ENCODE measurements around the gene ALG9.
"Not testable (repeated sequence)": the region's sequence is repeated elsewhere in the genome, so short reads cannot be mapped to it uniquely, and the experiment has no call there.

Gene ALG9, protein sequence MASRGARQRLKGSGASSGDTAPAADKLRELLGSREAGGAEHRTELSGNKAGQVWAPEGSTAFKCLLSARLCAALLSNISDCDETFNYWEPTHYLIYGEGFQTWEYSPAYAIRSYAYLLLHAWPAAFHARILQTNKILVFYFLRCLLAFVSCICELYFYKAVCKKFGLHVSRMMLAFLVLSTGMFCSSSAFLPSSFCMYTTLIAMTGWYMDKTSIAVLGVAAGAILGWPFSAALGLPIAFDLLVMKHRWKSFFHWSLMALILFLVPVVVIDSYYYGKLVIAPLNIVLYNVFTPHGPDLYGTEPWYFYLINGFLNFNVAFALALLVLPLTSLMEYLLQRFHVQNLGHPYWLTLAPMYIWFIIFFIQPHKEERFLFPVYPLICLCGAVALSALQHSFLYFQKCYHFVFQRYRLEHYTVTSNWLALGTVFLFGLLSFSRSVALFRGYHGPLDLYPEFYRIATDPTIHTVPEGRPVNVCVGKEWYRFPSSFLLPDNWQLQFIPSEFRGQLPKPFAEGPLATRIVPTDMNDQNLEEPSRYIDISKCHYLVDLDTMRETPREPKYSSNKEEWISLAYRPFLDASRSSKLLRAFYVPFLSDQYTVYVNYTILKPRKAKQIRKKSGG

GRCh38 chr11:111870886-111871692 lies at the start of gene ALG9:
Gene ALG9, minus strand, starts transcription at chr11:111871581. Its CDS starts 99 bp downstream, at chr11:111871482.
- peak; percentile 78 to 93 (median 84) for DNase-seq (ENCODE audit: low read depth in 3 of 3)

DNA sequence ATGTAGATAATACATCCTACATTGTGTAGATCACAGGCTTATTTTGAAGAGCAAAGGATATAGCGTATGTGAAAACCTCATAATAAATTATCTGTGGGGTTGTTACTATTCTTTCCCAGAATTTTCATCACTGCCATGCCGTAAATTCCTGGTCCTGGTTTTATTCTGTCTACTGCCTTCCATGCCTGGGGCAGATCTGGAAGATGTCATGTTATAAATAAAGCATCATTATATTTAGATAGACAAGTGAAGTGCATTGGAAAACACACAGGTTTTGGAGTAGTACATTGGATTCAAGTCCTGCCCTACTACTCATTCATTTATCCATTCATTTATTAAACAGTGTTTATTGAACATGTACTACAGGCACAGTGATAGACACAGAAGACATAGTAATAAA lies 49.5 kb upstream of the ALG9 start:
- no peak for DNase-seq (ENCODE audit: low read depth in 3 of 3)

DNA sequence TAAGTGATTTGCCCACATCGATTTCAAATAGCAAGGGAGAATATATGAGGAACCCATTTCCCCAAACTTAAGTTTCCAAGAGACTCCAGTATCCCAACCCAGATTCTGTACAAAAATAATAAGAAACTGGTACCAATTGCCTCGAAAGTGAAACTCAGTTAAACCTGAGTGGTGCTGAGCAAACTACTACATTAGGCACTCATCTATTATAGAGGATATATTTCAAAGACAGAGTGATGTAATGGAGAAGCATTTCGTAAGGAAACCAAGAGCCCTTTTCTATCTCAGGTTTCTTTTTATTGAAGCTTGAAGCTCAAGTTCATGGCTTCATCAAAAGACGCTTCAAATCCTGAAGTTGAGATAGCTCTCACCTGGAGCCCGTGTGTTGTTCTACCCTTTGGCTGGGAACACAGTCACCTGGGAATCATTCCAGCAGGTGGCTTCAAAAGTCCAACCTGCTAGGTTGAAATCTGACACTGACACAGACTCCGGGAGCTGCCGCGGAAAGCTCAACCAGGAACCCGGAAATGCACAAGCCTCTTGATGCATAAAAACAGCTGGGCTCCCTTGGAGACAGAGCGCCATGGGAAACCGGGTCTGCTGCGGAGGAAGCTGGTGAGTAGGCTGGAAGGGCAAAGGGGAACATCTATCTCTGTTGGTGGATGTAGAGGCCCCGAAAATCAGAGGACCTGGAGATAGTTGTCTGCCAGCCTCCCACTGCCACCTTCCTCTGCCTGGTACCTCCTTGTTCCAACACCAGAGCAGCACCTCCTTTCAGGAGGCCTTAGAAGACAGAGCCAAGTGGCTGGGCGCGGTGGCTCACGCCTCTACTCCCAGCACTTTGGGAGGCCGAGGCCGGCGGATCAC lies 47.2 kb upstream of the ALG9 start, which contains the start of gene C11orf52:
C11orf52 (plus strand) TSS at position 524 of the 867 bp plus-strand sequence; CDS start at position 584, 60 bp downstream.
- DNase-seq (ENCODE audit: low read depth in 3 of 3), result no peak

DNA sequence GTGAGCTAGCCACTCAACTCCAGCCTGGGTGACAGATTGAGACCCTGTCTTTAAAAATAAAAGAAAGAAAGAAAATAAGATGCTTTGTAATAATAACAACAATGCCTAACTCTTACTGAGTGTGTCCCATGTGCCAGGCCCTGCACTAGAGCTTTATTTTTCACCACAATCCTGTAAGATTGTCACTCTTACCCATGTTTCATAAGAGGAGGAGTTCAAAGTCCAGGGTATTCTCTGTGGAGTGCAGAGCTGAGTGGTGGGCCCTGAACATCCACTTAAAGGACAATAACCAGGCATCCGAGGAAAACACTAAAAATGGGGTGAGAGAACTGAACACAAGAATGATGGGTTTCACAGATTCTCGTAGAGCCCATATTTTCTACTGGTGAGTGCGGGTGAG lies 46.4 kb upstream of the ALG9 start:
- DNase-seq (ENCODE audit: low read depth in 3 of 3), result no peak

DNA sequence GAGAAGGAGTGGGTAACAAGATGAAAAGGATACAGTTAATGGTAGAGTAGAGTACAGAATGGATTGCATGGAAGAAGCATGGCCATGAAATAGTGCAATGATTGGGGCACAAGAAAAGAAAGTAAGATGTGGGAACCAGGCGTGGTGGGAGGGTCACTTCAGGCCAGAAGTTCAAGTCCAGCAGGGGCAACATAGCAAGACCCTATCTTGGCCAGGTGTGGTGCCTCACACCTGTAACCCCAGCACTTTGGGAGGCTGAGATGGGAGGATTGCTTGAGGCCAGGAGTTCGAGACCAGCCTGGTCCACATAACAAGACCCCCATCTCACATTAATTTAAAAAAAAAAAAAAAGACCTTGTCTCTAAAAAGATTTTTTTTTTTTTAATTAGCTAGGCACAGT lies 45.9 kb upstream of the ALG9 start:
- DNase-seq (ENCODE audit: low read depth in 3 of 3), result no peak

GRCh38 chr11:111916768-111917167 lies 45.4 kb upstream of the ALG9 start:
- no peak for DNase-seq (ENCODE audit: low read depth in 3 of 3)

- DNase-seq (ENCODE audit: low read depth in 3 of 3), result no peak
Measured at GRCh38 chr11:111913997-111914396, 42.6 kb upstream of the ALG9 start.

DNA sequence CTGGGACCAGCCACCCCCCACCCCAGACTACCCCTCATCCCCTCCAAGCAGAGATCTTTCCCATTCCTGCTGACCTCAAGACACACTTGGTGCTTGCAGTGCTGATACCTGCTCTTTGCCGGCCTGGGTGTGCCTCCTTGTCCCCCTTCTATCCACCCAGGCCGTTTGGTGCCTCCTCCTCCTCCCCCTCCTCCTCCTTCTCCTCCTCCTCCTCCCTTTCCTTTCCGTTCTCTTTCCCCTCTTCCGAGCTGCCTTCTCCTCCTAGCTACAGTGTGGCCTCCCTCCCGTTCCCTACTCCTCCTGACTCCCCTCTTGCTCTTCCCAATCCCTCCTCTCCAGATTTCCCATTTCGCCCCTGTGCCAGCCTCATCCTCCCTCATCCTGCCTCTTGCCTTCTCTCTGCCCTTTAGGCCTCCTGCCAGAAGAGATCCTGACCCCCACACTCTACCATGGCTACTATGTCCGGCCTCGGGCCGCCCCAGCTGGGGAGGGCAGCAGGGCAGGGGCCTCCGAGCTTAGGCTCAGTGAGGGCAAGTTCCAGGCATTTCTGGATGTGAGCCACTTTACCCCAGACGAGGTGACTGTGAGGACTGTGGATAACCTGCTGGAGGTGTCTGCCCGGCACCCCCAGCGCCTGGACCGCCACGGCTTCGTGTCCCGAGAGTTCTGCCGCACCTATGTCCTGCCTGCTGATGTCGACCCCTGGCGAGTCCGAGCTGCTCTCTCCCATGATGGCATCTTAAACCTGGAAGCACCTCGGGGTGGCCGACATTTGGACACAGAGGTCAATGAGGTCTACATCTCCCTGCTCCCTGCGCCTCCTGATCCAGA lies 41.9 kb upstream of the ALG9 start:
- DNase-seq (ENCODE audit: low read depth in 3 of 3), result no peak

DNA sequence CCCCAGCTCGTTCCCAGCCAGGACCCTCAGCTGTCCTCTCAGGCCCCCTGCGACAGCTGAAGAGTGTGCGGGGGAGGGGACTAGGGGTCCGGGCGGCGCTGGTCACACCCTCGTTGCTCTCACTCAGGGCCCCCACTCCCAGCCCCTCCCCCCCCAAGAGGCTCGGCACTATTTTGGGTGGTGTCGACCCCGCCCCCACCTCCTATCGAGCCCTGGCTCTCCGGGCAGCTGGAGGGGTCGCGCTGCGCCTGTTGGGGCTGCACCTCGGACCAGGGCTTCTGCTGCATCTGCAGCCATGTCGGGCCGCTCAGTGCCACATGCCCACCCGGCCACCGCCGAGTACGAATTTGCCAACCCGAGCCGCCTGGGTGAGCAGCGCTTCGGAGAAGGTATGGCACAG lies 41.2 kb upstream of the ALG9 start, which contains the start of gene HSPB2:
HSPB2 (plus strand) TSS at position 200 of the 400 bp plus-strand sequence; CDS start at position 296, 96 bp downstream.
- DNase-seq (ENCODE audit: low read depth in 3 of 3), result no peak

DNA sequence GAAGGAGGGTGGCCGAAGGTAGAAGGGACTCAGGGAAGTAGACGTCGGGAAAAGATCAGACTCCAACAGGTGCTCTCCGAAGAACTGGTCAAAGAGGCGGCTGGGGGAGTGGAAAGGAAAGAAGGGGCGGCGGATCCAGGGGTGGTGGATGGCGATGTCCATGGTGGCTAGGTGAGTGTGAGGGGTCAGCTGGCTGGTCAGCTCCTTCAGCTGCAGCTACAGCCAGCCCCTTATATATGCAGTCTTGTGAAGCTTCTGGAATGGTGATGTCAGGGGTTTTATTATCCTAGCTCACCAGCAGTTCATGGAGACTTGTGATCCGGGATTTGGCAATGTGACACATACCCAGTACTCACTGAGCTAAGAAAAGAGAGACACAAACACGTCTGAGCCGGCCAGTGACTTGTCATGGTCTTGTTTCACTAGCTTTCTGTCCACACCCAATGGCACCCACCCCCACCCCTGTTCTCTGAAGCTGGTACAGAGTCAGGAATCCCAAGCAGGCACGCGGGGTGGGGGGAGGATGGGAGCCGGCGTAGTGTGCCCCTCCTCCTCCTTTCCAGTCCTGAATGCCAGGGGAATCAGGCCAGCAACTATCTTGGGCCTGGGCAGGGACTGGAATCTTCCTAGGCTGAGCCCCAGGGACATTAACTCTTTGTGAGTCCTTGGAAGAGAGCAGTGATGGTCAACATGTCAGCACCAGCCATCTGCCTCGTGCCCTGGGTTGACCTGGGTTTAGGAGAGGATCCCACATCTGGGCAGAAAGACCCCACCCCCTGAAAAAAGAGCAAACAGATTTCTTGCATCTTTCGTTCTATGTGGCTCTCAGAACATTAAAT lies 40.4 kb upstream of the ALG9 start, which contains the start of gene CRYAB:
CRYAB (minus strand) TSS at position 208 of the 839 bp plus-strand sequence; CDS start at position 162, 46 bp downstream.
- DNase-seq (ENCODE audit: low read depth in 3 of 3), result no peak

DNA sequence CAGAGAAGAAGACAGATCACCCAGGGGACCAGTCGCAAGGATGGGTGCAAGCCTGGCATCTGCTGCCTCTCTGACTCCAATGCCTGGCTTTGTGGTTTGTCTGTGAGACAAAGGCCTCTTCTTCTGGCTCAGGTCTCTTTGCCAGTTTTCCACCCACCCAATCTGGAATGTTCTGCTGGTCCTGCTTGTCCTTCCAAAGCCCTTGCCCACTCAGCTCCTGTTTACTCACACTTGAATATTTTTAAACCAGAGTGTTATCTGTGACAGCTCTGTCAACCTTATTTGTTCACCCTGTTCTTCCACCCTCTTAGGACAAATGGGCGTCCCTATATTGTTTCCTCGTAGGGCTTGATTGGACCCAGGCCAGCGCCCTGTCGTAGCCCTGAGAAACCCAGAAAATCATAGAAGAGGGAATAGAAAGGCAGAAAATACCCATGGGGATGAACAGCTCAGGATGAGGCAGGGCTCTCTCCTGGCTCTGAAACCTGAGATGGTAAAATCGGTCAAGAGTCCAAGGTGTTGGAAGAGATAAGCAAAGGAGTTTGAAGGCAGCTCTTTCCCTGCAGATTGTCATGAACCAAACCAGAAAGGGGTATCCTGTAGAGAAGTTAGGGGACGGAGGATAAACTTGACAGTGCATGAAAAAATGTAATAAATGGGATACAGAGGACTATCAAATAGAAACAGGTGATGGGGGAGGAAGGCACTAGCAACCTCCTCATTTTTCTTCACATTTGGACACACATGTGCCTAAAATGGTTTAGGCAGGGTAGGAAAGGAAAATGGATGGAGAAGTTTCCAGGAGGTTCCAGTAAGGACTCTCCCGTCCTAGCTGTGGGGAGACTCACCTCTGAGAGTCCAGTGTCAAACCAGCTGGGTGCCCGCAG lies 39.5 kb upstream of the ALG9 start:
- DNase-seq (ENCODE audit: low read depth in 3 of 3), result no peak

DNA sequence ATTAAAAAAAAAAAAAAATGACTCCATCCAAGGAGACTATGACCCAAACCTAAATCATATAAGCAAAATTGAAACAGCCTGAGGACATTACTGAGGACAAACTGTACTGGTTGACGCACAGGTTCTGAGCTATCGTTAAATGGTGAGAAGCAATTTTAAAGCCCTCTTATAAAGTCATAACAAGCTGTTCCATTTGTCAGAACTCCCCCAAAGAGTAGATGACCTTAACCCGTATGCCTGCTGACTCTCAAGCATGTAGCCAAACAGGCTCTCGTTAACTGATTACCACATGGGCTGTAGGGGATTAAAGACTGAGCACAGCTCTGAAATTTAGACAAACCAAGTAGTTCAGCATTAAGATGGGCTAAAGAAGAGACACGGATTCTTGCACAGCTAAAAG lies 38.0 kb upstream of the ALG9 start:
- no peak for DNase-seq (ENCODE audit: low read depth in 3 of 3)

DNA sequence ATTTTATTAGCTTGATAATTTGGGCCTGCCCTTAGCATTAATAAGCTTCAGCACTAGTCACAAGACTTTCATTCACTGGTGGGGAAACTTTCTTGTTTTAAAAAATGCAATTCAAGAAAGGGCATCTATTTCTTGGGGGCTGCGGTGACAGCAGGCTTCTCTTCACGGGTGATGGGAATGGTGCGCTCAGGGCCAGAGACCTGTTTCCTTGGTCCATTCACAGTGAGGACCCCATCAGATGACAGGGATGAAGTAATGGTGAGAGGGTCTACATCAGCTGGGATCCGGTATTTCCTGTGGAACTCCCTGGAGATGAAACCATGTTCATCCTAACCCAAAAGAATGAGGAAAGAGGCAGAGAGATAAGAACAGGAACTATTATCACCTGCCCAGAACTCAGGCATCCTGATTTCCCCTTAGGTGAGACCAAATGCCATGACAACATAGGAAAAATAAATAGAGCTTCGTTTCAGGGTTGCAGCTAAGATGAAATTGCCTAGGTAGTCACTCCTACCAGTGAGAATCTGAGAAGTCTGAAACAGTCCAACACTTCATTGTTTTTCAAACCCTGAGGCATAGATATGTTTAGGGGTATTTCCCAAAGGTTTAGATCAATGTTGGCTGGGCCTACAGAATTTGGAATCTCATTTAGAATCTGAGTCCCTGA lies 37.4 kb upstream of the ALG9 start:
- no peak for DNase-seq (ENCODE audit: low read depth in 3 of 3)

DNA sequence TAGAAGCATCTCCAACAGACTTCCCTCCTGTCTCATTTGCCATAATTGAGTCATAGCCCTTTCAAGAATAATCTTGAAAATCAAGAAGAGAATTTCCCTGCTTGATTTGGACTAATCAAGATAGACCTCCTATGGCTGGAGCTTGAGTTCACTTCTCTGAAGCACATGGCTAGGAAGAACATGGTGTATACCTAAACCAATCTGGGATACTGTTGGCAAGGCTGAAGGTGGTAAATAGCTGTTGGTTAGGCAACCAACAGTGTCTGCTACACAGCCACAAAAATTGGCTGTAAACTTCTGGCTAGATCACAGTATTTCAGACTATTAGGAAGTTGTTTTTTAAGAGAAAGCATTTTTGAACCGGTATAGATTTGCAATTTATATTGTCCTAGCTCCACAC lies 35.3 kb upstream of the ALG9 start:
- no peak for DNase-seq (ENCODE audit: low read depth in 3 of 3)

GRCh38 chr11:111905411-111905810 lies 34.0 kb upstream of the ALG9 start:
- DNase-seq (ENCODE audit: low read depth in 3 of 3), result no peak

- DNase-seq (ENCODE audit: low read depth in 3 of 3), result no peak
Measured at GRCh38 chr11:111886844-111887243, 15.5 kb upstream of the ALG9 start.

- no peak for DNase-seq (ENCODE audit: low read depth in 3 of 3)
Measured at GRCh38 chr11:111886032-111886431, 14.7 kb upstream of the ALG9 start.

DNA sequence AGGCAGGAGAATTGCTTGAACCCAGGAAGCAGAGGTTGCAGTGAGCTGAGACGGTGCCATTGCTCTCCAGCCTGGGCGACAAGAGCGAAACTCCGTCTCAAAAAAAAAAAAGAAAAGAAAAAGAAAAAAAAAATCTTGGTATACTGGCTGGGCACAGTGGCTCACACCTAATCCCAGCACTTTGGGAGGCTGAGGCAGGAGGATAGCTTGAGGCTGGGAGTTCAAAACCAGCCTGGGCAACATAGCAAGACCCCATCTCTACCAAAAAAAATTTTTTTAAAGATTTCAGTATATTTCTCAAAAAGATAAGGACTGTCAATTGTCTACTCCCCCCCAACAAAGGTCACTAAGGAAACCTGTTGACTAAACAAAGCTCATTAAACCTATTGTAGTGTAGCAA lies 13.7 kb upstream of the ALG9 start:
- not testable (repeated sequence) for DNase-seq (ENCODE audit: low read depth in 3 of 3)

Measured in stimulated activated CD4-positive, alpha-beta T cell treated with anti-CD3 and anti-CD28 coated beads, TNF-alpha, amount 100 ng/mL, for 4 hours (primary cell).